B cell (primary cell): ENCODE results near the gene KRTAP4-11. TPM values are rescaled to one million over a fixed set of nuclear protein-coding genes. Genes with fewer than 3 reads are reported as not detected.
"Not testable (repeated sequence)": the region's sequence is repeated elsewhere in the genome, so short reads cannot be mapped to it uniquely, and the experiment has no call there.

ENCODE experiments used
- ATAC-seq: fragments of 200-7000 bp; cut with Tn5 transposase; one replicate; pipeline ENCODE4 v1.10.0; 2021; ENCODE audit warnings: low read depth, mild to moderate bottlenecking, moderate number of reproducible peaks, moderate library complexity
- CTCF ChIA-PET: fragments of 350-600 bp; sonication (Branson Sonifier 250); formaldehyde crosslinking; loops from one replicate; lab custom pipeline; 2021; ENCODE audit warnings: antibody characterized with exemption, inconsistent platforms; lab: Charles Lee
- POLR2A ChIA-PET: fragments of 350-600 bp; sonication (Branson Sonifier 250); formaldehyde crosslinking; loops from one replicate; lab custom pipeline; 2021; ENCODE audit warnings: antibody characterized with exemption; lab: Charles Lee
- DNase-seq: peaks from one replicate; pipeline ENCODE4 v3.0.0; 2013
- H2AFZ ChIP-seq: 2 replicates; pipeline ENCODE4 v1.6.1; 2012; ENCODE audit warnings: mild to moderate bottlenecking, low read depth, low read length; ENCODE audit not compliant: insufficient read depth, poor library complexity, severe bottlenecking
- H3K27ac ChIP-seq, 2 donors: 1 replicate in 1 of 2; 2 replicates in 1 of 2; pipeline ENCODE4 v1.5.1; 2012 to 2013; ENCODE audit warnings: low read length in 2 of 2, mild to moderate bottlenecking in 2 of 2, moderate library complexity in 1 of 2
- H3K27me3 ChIP-seq, 4 experiments: fragments of 200-600 bp in 1 of 4; sonication (generic) in 1 of 4; replicated peaks in 1 of 4; 1 replicate in 2 of 4; 2 replicates in 2 of 4; pipeline versions ENCODE4 v1.6.1 to v1.7.0; 2013 to 2016; ENCODE audit warnings: low read length in 3 of 4, mild to moderate bottlenecking in 2 of 4, mixed read lengths in 1 of 4, moderate library complexity in 1 of 4; ENCODE audit not compliant: insufficient read depth in 4 of 4, control insufficient read depth in 3 of 4; ENCODE audit errors: control extremely low read depth in 1 of 4
- H3K36me3 ChIP-seq, 2 experiments: replicated peaks in 1 of 2; 1 replicate in 1 of 2; 2 replicates in 1 of 2; pipeline versions ENCODE4 v1.6.1 to v1.7.1; 2013; ENCODE audit warnings: low read length in 1 of 2; ENCODE audit not compliant: insufficient read depth in 2 of 2, control insufficient read depth in 1 of 2; ENCODE audit errors: control extremely low read depth in 1 of 2, extremely low read depth in 1 of 2
- H3K4me1 ChIP-seq, 2 donors: fragments of 200-600 bp in 1 of 2; sonication (generic) in 1 of 2; 1 replicate in 1 of 2; 2 replicates in 1 of 2; pipeline versions ENCODE4 v1.5.1 to v1.6.1; 2013 to 2017; ENCODE audit warnings: low read length in 2 of 2; ENCODE audit not compliant: control insufficient read depth in 2 of 2, insufficient read depth in 2 of 2
- H3K4me2 ChIP-seq: replicated peaks from 2 replicates; pipeline ENCODE3; 2012; ENCODE audit warnings: mild to moderate bottlenecking, low read depth, low read length; ENCODE audit not compliant: poor library complexity, severe bottlenecking
- H3K4me3 ChIP-seq, 5 experiments: fragments of 200-600 bp in 1 of 5; sonication (generic) in 1 of 5; 1 replicate in 3 of 5; 2 replicates in 2 of 5; pipeline versions ENCODE4 v1.5.1 to v1.7.0; 2011 to 2016; ENCODE audit warnings: low read length in 4 of 5, mild to moderate bottlenecking in 4 of 5, low read depth in 2 of 5, control low read depth in 1 of 5, moderate library complexity in 1 of 5; ENCODE audit not compliant: insufficient read depth in 1 of 5; ENCODE audit errors: control extremely low read depth in 1 of 5, extremely low read depth in 1 of 5
- H3K79me2 ChIP-seq: fragments of 200-600 bp; sonication (generic); one replicate; pipeline ENCODE4 v1.6.0; 2016; ENCODE audit warnings: low read length; ENCODE audit not compliant: control insufficient read depth, insufficient read depth
- H3K9ac ChIP-seq: fragments of 200-600 bp; sonication (generic); 2 replicates; pipeline ENCODE4 v1.6.1; 2017; ENCODE audit warnings: mild to moderate bottlenecking, low read length, moderate library complexity
- H3K9me3 ChIP-seq, 3 donors: one replicate each; pipeline versions ENCODE4 v1.6.1 to v1.7.1; 2013; ENCODE audit warnings: low read length in 2 of 3; ENCODE audit not compliant: control insufficient read depth in 2 of 3, insufficient read depth in 1 of 3; ENCODE audit errors: control extremely low read depth in 1 of 3
- H4K20me1 ChIP-seq: 2 replicates; pipeline ENCODE4 v1.6.0; 2012; ENCODE audit warnings: mild to moderate bottlenecking, low read length; ENCODE audit not compliant: insufficient read depth, control insufficient read depth, poor library complexity, severe bottlenecking
- H3K27ac Mint-ChIP-seq: one replicate; pipeline ENCODE4 v1.8.0; 2021; ENCODE audit warnings: mixed read lengths
- H3K27me3 Mint-ChIP-seq: one replicate; pipeline ENCODE4 v1.8.0; 2021; ENCODE audit warnings: mixed read lengths
- H3K4me1 Mint-ChIP-seq: one replicate; pipeline ENCODE4 v1.8.0; 2021; ENCODE audit warnings: mixed read lengths
- H3K4me3 Mint-ChIP-seq: one replicate; pipeline ENCODE4 v1.8.0; 2021; ENCODE audit warnings: mixed read lengths
- H3K9me3 Mint-ChIP-seq: one replicate; pipeline ENCODE4 v1.8.0; 2022; ENCODE audit warnings: mixed read lengths; ENCODE audit not compliant: insufficient read depth
- EZH2 ChIP-seq: IDR thresholded peaks from 2 replicates; pipeline ENCODE4 v1.6.1; 2012; ENCODE audit warnings: borderline replicate concordance, low read depth, mild to moderate bottlenecking, moderate library complexity, low read length; ENCODE audit not compliant: insufficient read depth, poor library complexity, severe bottlenecking
- WGBS: methylation state at CpG from one replicate; pipeline ENCODE4 v1.1.5; 2013; ENCODE audit warnings: missing lambda C conversion rate; ENCODE audit not compliant: insufficient coverage; 5-methylcytosine and 5-hydroxymethylcytosine counted together
- intact Hi-C: fragments of 100-400 bp; cut with micrococcal nuclease; formaldehyde crosslinking; loops from one replicate; pipeline ENCODE4 v1.10.0; 2022
- polyA plus RNA-seq: library from polyadenylated mRNA; depleted of rRNA; stranded (reverse); fragments of >200 nt; gene quantifications from 2 replicates; pipeline ENCODE4 v1.2.3, GENCODE V29; 2012
- total RNA-seq, 2 donors: library from RNA; stranded (reverse); fragments of 120-200 nt in 1 of 2; gene quantifications; 1 replicate in 1 of 2; 2 replicates in 1 of 2; pipeline versions ENCODE4 v1.2.3 to v1.2.4, GENCODE V29; 2013 to 2022
- TF ChIP-seq, protein P1 (sequence below): fragments of 200-600 bp; IDR thresholded peaks from one replicate; pipeline ENCODE4 v1.8.0; 2022; ENCODE audit warnings: antibody characterized with exemption, mild to moderate bottlenecking

KRTAP4-11 gene
- total and polyA plus RNA-seq, 2 donors (not counting 1 experiment from before 2014, with no cell fraction given), result not detected

DNA sequence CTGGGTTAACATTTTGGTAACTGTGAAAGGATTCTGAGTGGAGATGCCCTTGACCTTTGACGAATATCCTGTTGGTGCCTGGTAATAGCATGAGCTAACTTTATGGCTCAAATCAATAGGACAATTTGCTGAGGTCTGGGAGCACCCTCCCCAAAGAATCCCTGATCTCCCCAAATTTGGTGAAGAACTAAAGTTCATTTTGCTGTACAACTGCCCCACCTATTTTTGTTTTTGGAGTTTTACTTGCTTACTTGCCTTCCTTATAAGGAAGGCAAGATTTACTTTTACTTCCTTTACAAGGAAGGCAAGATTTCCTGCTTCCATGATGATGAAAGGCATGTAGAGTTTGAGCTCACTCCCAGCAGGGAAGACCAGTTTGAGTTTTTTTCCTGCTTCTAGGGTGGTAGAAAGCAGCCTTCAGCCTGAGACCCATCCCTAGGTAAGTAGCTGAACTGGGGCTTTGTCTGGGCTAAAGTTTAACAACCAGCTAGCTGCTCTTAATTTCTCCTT lies 10.2 kb downstream of the KRTAP4-11 start:
- peak overlapping the region; percentile 47 for H3K27ac Mint-ChIP-seq
- Histone ChIP-seq H4K20me1 (no peaks in the 10 kb centered on the region), H3K4me1 (peaks cover 14 to 19% of the 10 kb centered on the region in 2 donors), H3K9ac (peak overlapping the region; percentile 59), H3K9me3 (peaks cover 0 to 4% (median 0%) of the 10 kb centered on the region in 3 donors), H3K27ac (peak overlapping the region; percentile 50 to 63), H3K27me3 (no peaks in the 10 kb centered on the region), H3K4me2 (peak overlapping the region; percentile 38), H3K4me3 (peak overlapping the region in 4 of 5 experiments; percentile 32 to 57 (median 52)), H3K36me3 (peaks cover 0 to 2% of the 10 kb centered on the region in 2 experiments), H3K79me2 (peaks cover 7% of the 10 kb centered on the region), H2AFZ (no peak overlapping the region)
- DNase-seq (peak; percentile 28), ATAC-seq (no peak)
- peak overlapping the region; percentile 39 for H3K4me3 Mint-ChIP-seq
- ChIA-PET POLR2A (no interaction called here), CTCF (interaction anchor here (1.0 kb wide), 1 partner anchor 8 kb away, joined by 3 read pairs; no protein-coding TSS in a partner anchor)
- no CpG with 5 or more reads among the region's 1 CpG for WGBS
- H3K9me3 Mint-ChIP-seq, result no peaks in the 10 kb centered on the region
- intact Hi-C loops, result no loop called here
- no peak for TF ChIP-seq EZH2
- TF ChIP-seq, protein P1, sequence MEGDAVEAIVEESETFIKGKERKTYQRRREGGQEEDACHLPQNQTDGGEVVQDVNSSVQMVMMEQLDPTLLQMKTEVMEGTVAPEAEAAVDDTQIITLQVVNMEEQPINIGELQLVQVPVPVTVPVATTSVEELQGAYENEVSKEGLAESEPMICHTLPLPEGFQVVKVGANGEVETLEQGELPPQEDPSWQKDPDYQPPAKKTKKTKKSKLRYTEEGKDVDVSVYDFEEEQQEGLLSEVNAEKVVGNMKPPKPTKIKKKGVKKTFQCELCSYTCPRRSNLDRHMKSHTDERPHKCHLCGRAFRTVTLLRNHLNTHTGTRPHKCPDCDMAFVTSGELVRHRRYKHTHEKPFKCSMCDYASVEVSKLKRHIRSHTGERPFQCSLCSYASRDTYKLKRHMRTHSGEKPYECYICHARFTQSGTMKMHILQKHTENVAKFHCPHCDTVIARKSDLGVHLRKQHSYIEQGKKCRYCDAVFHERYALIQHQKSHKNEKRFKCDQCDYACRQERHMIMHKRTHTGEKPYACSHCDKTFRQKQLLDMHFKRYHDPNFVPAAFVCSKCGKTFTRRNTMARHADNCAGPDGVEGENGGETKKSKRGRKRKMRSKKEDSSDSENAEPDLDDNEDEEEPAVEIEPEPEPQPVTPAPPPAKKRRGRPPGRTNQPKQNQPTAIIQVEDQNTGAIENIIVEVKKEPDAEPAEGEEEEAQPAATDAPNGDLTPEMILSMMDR, result no peak
- peaks cover 18% of the 10 kb centered on the region for H3K4me1 Mint-ChIP-seq
- H3K27me3 Mint-ChIP-seq, result peaks cover 22% of the 10 kb centered on the region

GRCh38 chr17:41105347-41105746 lies 12.8 kb downstream of the KRTAP4-11 start, which contains the start of gene KRTAP4-9:
Gene KRTAP4-9, plus strand, starts transcription at chr17:41105389. Its CDS starts 0 bp downstream, at chr17:41105389.
- 89% methylated on average over 10 of the region's 10 CpGs for WGBS
- H3K4me2 ChIP-seq, H3K27ac ChIP-seq, H3K9ac ChIP-seq, H2AFZ ChIP-seq, H3K79me2 ChIP-seq, POLR2A ChIA-PET, H3K4me3 Mint-ChIP-seq, DNase-seq, ATAC-seq, H3K27me3 ChIP-seq, H3K4me3 ChIP-seq, H3K9me3 Mint-ChIP-seq, H3K9me3 ChIP-seq, intact Hi-C loops, H3K27ac Mint-ChIP-seq, CTCF ChIA-PET, H3K36me3 ChIP-seq, H4K20me1 ChIP-seq: not testable (repeated sequence)
- H3K4me1 ChIP-seq, result peaks cover 16 to 23% of the 10 kb centered on the region in 2 donors
- peaks cover 25% of the 10 kb centered on the region for H3K27me3 Mint-ChIP-seq
- H3K4me1 Mint-ChIP-seq, result peaks cover 19% of the 10 kb centered on the region

GRCh38 chr17:41104386-41105038 lies 13.7 kb downstream of the KRTAP4-11 start:
- H3K27ac Mint-ChIP-seq, H3K36me3 ChIP-seq, H4K20me1 ChIP-seq, H3K4me3 Mint-ChIP-seq, H3K4me2 ChIP-seq, H3K9me3 ChIP-seq, POLR2A ChIA-PET, ATAC-seq, H3K9me3 Mint-ChIP-seq, H3K9ac ChIP-seq, H3K4me3 ChIP-seq, DNase-seq, H3K79me2 ChIP-seq, H3K27me3 ChIP-seq, H3K27ac ChIP-seq, intact Hi-C loops, CTCF ChIA-PET, H2AFZ ChIP-seq: not testable (repeated sequence)
- peaks cover 20% of the 10 kb centered on the region for H3K4me1 Mint-ChIP-seq
- peaks cover 33% of the 10 kb centered on the region for H3K27me3 Mint-ChIP-seq
- peaks cover 18 to 26% of the 10 kb centered on the region in 2 donors for H3K4me1 ChIP-seq
- no CpG with 5 or more reads among the region's 2 CpGs for WGBS
